Transverse colon (tissue), 4 donors: ENCODE measurements around the gene GPR151.
"Not testable (repeated sequence)": the region's sequence is repeated elsewhere in the genome, so short reads cannot be mapped to it uniquely, and the experiment has no call there.

Source experiments
- CTCF ChIP-seq, 5 experiments: fragments of 200-600 bp in 3 of 5; fragments of 450-650 bp in 2 of 5; sonication (generic) in 3 of 5; IDR thresholded peaks; 1 replicate in 2 of 5; 2 replicates in 3 of 5; pipeline ENCODE4 v1.5.1; 2016 to 2017; ENCODE audit warnings: antibody characterized with exemption in 5 of 5, inconsistent platforms in 3 of 5, mild to moderate bottlenecking in 2 of 5, moderate library complexity in 1 of 5
- POLR2AphosphoS5 ChIP-seq, 3 donors: sonication (generic); formaldehyde crosslinking; IDR thresholded peaks; one replicate each; pipeline ENCODE4 v1.6.1; 2016; ENCODE audit warnings: antibody characterized with exemption in 3 of 3

GRCh38 chr5:146556884-146557283 lies 40.9 kb upstream of the GPR151 start:
- TF ChIP-seq CTCF, POLR2AphosphoS5 (IDR thresholded peaks at IDR 0.05): not testable (repeated sequence)
